Fibroblast of gingiva (primary cell): ENCODE measurements around the gene SLIT3.

Experiments used
- DNase-seq: peaks from one replicate; pipeline ENCODE4 v3.0.0-alpha.2; 2011; ENCODE audit warnings: low read depth

Gene SLIT3

DNA sequence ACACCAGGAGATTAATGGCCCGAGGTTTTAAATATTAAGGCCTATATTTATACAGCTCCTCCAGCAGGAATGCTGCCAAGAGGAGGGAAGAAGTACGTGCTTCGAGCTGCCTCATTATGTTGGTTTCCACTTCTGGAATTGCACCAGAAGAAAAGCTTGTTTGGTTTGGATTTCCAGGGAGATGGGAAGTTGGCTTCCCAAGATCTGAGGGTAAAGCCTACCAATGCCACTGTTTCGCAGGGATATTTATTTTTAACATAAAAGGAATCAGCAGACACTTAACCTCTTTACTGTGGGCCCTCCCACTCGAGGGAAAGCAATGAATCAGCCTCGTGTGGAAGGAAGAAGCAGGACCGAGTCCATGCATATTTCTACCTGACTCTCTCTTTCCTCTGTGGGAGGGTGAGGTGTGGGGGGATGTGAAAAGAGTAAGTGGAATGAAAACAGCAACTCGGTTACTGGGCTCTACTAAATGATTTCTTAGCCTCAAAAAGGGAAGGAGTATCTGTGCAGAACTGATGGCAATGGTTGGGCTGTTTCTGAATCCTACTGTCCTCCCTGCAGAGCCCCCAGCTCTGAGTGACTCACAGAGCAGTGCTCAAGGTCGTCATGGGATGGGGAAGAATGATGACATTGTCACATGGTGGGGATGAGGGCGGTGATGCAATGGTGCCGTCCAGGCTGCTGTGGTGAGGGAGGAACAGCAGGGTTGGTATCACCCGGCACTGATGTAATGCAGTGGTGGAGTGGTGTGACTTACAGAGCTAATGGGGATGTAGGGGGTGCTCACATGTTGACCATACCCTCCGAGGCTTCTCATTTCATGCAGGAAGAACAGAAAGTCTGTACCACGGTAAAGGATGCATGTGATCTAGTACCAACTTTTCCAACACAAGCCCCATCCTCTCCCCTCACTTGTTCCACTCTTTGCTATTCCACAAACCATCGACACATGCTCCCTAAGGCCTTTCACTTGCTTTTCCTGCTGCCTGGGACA lies 506.8 kb downstream of the SLIT3 start:
- DNase-seq, result peak; percentile 9

DNA sequence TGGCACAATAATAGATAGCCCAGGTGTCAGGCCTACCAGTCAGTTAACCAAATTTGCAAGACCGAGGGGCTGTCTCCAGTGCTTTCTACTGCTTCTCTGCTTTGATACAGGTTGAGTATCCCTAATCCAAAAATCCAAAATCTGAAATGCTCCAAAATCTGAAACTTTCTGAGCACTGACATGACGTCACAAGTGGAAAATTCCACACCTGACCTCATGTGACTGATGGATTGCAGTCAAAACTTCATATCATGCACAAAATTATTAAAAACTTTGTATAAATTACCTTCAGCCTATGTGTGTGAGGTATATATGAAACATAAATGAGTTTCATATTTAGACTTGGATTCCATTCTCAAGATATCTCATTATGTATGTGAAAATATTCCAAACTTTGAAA lies 508.3 kb downstream of the SLIT3 start:
- DNase-seq, result no peak

DNA sequence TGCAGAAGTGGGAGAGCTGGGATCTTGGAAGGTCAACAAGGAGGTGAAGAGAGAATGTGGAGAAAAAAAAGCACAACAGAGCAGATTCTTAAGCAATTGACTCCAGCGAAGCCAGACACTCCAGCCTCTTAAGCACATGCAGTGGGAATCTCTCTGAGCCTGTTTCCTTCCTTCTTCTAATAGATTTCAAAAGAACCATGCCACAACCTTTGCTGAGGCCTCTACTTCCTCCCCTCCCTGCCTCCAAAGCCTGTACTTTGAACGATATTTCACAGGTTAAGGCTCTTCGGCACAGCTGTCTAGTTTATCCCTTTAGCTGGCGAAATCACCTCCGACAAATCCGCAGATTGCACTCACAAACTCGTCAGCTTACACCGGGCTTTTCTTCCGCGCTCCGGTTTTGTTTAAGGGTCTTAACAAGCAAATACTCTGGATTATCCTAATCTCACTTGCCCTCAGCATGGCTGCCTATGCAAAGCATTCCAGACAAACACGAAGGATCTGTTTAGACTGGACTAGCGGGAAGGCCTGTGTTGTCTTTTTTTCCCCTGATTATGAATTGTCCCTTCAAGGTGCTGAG lies 510.2 kb downstream of the SLIT3 start:
- no peak for DNase-seq

DNA sequence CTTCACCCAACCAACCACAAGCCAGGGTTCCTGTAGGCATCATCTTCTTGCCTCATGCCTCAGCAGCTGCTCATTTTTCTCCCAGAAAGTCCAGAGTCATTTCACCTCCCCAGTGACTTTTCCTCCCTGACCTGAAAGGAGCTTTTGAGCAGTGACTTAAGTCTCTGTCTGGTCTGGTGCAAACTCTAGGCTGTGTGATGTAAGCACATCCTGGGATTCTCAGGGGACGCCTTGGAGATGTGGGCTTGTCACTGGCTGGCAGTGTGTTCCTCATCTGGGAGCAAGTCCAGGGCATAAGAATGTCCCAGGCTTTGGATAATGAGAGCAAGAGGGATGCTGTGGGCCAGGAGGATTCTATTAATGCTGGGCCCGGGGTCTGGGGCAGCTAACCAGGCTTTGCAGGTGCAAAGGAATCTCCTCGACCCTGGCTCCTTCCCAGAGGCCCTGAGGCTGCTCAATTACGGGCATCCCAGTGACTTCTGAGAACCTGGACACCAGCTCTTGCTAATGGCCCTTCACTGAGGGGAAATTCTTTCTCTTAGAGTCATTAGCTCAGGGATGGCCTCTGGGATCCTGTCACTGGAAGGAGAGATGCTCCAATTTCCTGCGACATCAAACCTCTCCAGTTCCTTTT lies 510.8 kb downstream of the SLIT3 start:
- DNase-seq, result peak; percentile 26

DNA sequence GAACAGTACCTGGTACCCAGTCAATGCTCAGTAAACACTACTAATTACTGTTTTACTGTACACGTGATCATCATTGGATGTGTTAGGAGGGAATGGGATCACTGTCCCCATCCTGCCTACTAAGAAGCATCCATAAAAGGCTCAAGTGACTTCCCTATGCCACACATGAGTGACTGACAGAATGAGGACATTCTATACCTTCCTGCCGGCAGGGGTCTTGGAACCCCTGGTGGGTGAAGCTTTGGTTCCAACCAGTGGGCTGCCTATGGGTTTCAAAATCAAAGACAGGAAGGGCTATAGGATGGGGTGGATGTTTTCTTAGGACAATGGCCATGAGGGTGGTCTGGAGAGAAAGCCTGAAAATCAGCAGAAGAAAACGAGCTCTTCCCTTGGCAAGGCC lies 512.2 kb downstream of the SLIT3 start:
- no peak for DNase-seq

DNA sequence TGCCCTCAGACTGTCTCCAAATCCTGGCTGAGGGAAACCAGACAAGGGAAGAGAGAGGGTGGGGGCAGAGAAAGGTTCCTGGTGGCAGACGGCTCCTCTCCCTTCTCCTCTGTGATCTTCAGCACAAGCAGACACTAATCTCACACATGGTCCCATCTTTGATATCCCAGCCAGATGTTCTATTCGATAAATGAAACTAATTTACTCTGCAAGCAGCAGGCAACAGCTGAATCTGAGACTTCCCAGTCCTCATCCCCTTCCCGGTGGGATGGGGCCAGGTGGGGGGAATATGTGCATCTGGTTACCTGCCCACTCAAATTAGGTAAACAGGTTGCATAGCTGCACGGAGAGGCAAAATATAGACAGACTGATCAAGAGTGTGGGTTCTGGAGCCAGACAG lies 512.8 kb downstream of the SLIT3 start:
- no peak for DNase-seq

DNA sequence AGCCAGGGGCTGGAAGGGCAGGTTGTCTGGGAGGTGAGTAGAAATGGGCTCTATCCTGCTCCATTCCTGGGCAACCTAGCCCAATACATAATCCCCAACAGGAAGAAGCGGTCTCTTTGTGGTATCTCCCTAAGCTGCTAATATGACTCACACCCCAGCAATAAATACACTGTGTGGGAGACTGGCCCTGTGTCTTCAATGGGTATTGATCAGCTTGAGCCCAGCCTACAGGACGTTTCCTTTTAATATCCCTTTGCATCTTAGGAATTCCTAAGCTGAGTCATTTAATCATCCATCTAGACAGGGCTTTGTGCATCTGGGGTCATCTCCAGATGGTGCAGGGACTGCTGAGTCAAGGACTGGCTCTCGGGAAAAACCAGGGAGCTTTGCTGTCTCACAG lies 514.8 kb downstream of the SLIT3 start:
- DNase-seq, result no peak

DNA sequence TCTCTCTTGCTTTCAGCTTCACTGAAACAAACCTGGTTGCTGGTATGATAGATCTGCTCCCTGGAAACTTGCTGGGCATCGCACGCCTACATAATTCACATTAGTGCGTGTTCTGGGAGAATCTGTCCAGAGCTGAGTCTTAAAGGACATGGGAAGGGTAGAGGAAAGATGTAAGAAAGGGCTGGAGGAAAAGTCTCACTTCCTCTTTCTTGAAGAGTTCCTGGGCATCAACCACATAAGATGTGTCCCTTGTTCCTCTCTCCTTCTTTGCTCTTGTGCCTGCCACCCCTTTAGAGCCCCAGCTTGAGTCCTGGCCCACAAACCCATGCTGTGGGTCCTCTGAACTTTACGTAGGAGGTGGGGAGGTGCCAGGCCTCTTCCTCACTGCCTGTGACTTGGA lies 516.5 kb downstream of the SLIT3 start:
- no peak for DNase-seq

DNA sequence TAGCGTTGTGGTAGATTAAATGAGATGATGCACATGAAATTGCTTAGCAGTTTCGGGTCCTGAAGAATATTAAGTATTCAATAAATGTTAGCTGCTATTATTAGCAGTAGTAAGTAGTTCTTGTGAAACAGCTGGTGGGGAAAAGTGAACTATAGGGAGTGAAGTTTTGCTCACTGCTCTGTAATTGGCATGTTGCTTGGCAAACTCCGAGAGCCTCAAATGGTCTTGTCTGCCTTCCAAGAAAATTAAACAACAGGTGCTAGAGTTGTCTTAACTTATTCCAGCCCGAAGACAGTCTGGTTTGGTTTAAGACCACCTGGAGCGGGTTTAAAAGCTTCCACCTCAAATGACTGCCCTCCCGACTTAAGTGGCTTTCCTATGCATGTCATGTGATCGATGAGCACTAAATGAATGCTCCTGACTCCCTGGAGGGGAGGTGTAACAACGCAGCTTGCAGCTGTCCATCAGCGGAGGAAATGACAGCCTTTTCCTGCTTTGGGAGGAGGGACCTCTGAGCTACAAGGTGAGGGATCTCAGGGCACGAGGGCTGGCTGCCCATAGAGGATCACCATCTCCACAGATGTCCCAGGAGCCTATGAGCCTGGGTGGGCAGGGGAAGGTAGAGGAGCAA lies 518.9 kb downstream of the SLIT3 start:
- no peak for DNase-seq

DNA sequence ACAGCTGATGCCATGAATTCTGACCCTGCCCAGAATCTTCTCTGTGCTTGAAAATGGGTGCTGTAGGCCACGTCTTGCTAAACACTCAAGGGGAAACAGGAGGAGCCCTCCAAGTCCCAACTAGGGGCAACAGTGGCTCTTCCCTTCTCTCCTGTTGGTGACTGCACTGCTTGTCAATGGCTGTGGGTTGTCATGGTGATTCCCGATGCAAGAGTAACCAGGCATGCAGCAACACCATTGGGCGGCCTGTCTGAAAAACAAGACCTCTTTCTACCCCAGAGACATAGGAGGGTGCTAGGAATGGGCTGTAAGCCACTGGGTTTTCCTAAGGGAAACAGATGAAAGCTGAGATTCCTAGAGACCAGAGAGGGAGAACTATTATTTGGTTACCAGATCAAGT lies 520.1 kb downstream of the SLIT3 start:
- DNase-seq, result no peak

DNA sequence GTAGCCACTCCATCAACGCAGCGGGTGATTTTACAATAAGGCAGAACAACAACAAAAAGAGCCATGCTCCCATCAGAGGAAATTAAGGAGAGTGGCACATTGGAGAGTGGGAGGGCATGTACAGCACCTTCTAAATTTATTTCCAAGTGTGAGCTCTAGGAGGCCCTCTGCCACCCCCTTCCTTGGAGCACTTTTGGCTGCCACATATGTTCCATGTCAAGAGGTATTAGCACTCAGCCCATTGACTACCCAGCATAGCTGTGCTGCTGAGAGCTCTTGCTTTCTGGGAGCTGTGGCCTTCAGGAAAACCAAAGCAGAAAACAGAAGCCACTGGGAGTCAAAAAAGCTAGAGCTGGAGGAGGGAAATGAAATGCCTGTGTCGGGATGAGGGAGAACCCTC lies 521.6 kb downstream of the SLIT3 start:
- DNase-seq, result no peak

DNA sequence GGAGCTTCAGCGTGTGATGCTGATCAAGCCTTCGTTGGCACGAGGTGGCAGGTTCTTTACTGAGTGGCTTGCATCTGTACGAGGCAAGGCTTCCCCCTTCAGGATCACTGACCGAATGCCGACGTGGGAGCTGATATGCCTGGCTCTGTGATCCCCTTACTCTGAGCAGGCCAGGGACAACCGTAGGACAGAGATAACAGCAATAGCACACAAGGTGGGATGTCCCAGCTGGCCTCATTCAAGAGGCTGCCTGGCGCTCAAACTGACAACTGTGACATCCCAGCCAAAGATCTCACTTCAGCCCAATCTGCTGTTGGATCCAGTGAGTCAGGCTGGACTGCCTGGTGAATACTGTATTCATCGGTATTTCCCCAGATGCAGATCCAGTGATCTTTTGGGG lies 522.4 kb downstream of the SLIT3 start:
- no peak for DNase-seq

DNA sequence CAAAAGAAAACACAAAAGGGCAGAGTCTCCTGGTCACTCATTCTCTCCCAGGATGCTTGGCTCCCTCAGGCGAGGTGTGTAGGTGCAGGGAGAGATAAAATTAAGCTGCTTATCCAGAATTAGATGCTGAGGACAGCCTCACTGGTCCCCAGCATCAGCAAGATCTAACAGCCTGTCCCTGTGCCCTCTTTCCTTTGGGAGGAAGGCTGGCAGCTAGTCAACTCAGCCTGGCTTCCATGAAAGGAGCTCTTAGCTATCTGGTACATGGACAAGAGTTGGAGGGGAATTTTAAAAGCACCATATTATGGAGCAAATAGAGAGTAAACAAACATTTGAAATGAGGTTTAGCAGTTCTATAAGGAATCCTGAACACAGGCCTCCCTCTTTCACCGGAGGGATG lies 523.3 kb downstream of the SLIT3 start:
- DNase-seq, result no peak

DNA sequence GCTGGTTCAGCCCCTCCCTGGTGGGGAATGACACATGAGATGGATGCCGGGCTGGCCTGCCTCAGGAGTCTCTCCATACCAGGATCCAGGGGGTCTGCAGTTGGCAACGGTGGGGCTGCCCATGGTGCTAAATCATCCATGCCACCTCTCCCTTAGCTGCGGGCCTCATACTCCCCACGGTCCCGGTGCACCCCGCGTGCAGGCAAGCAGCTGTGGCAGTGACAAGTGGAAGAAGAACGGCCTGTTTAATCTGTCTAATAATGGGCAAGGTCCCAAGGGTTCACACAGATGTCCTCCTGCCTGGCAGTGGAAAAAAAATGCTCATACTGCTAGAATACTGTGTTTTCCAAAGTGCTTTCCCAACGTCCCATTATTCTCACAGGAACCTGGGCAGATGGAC lies 524.9 kb downstream of the SLIT3 start:
- DNase-seq, result no peak

DNA sequence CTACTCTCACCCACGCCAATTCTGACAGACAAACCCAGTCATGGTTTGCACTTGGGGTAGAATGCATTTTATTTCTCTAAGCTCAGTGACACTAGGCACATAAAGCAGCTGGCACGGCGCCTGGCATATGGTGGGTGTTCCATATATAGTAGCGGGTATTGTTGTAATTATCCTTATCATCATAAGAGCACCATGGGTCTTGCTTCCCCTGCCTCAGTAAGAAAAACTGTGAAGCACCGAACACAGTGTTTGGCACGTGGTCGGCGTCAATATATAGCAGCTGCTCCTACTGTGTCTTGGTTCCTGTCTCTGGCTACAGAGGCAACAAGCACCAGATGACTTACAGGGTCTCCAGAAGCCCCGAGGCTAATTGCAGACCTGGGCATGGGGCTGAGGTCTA lies 527.7 kb downstream of the SLIT3 start:
- DNase-seq, result no peak

DNA sequence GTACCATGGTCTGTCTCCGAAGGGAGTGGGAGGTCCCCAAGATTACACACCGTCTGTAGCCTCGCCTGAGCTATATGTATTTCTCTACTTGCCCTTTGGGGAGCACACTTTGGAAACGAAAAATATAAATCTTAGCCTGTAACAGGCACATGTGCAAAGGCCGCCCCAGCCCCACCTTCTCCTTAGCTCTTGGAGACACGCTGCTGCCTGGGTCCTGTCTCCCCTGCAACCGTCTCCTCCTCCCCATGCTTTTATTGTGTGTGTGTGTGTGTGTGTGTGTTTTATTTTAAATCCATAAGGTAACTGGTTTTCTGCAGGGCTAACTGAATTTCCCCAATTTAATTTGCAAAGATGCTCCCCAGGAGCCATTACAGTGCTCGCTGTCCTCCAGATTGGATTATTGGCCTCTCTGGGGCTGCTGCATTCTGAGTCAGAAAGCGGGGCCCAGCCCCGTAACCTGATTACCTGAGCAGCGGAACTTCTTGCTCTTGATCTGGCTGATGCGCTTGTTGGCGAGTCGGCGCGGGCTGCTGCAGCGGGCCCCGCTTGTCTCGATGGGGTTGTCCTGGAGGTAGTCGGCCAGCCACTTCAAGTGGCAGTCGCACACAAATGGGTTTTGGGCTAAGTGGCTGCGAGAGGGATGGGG lies 528.5 kb downstream of the SLIT3 start:
- DNase-seq, result no peak

DNA sequence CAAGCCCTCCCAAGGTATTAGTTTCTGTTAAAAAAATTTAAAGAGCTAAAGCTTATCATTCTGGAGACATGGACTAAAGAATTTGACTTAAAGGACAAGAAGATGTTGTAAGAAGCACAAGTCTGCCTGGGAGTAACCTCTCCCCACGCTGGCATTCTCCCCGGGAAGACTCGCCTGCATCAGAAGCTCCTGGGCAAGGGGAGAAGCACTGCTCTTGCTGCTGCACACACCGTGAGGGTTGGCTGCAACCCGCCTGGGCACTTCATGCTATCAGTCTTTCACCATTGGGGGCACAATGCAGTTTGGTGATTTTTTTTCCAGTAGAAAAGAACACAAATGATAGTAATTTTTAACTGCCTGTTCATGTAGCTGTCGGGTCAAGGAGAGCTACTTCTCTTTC lies 529.3 kb downstream of the SLIT3 start:
- DNase-seq, result no peak

DNA sequence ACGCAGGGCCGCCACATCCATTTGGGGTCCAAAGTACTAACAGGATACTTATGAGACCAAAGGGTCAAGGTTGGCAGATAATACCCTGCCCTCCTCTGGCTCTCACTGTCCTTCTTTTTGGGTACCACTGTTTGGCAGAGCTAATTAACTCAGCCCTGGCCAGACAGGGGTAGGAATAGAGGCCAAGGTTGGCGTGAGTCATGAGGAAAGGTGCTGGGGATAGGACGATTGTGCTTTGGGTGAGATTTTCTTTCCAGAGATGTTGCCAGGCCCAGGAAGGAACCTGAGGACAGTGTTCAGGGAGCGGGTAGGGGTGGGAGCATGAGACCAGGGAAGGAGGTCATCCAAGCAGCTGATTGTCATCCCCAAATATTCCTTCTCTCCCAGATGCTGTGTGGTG lies 529.9 kb downstream of the SLIT3 start:
- no peak for DNase-seq

DNA sequence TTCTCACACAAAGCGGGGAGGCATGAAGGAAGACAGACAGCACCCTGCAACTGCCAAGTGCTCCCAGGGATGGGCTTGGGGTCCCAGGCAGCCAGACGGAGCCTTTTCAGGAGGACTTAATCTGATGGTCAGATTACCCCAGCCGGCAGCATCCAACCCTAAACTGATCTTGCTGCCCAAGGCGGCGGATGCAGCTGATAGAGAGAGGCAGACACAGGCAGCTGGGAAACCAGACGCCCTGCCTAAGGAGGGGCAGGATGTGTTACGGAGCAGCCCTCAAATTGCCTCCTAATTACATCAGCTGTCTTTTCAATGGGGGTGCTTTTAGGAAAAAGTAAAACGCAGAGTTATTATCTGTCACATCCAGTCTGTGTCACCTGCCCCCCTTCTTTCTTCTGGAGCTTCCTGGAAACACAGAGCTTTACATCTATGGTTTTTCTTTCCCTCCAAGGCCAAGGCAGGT lies 530.9 kb downstream of the SLIT3 start:
- DNase-seq, result no peak

DNA sequence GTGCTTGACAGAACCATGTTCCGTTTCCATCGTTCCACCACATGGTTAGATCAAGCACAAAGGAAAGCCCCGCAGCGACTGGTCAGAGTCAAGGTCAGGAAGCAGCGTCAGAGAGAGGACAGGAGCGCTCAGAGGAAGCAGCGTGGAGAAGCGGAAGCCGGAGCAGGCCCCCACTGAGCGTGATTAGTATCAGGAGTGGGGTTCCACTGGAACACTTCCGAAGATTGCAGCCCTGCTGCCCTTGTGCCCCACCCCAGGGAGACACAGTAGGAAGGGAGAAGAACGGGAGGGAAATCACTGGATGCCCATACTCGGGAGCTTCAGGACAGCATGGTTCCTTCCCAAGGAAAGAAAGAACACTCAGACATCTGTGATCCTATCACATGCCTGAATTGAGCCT lies 532.8 kb downstream of the SLIT3 start:
- DNase-seq, result no peak

DNA sequence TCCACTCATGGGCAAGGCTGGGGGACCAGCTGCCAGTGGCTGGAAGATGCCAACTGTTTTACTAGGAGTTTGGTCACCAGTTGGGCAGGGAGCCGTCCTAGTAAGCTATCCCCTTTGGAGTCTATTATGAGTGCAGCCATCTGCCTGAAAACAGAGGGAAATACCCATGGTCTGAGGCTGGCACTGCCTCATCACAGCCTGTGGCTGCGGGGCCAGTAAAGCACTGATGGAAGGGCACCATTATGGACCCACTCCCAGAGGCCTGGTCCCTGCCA lies 534.6 kb downstream of the SLIT3 start:
- no peak for DNase-seq
